ENCODE data around the gene ITGAE. TPM values are rescaled to one million over a fixed set of nuclear protein-coding genes. Genes with fewer than 3 reads are reported as not detected.

The ITGAE gene
- total RNA-seq, 1 experiment from 2014 or later = 20.9 TPM

DNA sequence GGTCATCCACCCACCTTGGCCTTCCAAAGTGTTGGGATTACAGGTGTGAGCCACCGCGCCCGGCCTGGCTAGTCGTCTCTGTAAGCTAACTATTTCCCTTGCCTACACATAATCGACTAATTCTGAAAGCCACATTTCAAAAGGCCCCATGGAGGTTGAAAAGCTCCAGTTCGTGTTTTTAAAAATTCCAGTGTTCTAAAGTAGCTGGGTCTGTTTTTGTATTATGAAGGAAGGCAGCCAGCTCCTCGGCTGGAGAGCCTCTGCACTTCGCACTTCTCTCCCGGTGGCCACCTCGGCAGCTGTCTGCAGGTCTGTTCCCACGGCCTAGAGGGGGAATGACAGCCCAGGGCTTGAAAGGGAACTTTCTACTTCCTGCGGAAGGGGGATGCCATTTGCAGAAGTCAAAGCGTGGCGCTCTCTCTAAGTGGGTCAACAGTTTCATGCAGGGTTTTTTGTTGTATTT is 60.3 kb downstream of the ITGAE start:
- TF ChIP-seq POLR2AphosphoS5 (IDR thresholded peaks at IDR 0.05; ENCODE audit: low read depth, low read length) (no peak), TCF7L2 (IDR thresholded peaks at IDR 0.05; ENCODE audit: low read depth, low read length) (no peak), CTCF (IDR thresholded peaks at IDR 0.05) (no peak), SIN3A (IDR thresholded peaks at IDR 0.05; ENCODE audit: borderline replicate concordance, insufficient read depth, low read depth, low read length) (no peak)
- TF ChIP-seq, protein P1, sequence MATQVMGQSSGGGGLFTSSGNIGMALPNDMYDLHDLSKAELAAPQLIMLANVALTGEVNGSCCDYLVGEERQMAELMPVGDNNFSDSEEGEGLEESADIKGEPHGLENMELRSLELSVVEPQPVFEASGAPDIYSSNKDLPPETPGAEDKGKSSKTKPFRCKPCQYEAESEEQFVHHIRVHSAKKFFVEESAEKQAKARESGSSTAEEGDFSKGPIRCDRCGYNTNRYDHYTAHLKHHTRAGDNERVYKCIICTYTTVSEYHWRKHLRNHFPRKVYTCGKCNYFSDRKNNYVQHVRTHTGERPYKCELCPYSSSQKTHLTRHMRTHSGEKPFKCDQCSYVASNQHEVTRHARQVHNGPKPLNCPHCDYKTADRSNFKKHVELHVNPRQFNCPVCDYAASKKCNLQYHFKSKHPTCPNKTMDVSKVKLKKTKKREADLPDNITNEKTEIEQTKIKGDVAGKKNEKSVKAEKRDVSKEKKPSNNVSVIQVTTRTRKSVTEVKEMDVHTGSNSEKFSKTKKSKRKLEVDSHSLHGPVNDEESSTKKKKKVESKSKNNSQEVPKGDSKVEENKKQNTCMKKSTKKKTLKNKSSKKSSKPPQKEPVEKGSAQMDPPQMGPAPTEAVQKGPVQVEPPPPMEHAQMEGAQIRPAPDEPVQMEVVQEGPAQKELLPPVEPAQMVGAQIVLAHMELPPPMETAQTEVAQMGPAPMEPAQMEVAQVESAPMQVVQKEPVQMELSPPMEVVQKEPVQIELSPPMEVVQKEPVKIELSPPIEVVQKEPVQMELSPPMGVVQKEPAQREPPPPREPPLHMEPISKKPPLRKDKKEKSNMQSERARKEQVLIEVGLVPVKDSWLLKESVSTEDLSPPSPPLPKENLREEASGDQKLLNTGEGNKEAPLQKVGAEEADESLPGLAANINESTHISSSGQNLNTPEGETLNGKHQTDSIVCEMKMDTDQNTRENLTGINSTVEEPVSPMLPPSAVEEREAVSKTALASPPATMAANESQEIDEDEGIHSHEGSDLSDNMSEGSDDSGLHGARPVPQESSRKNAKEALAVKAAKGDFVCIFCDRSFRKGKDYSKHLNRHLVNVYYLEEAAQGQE (IDR thresholded peaks at IDR 0.05; ENCODE audit: insufficient read depth in 1 of 2, low read depth in 2 of 2, low read length in 1 of 2) = no peak
- H3K27ac ChIP-seq (ENCODE audit: low read length) = no peak overlapping the region
- H3K9me3 ChIP-seq (ENCODE audit: control insufficient read depth, insufficient read depth, low read depth, low read length) = no peaks in the 10 kb centered on the region
- H3K4me3 ChIP-seq (ENCODE audit: low read depth in 2 of 2, low read length in 2 of 2) = no peak overlapping the region
- BruUV-seq (replicated peaks) = no TSS peak
- intact Hi-C loops (cut with micrococcal nuclease; ENCODE audit: unreplicated experiment) (no loop called here), in situ Hi-C loops (cut with HindIII; ENCODE audit: low pct_unique_long_range_greater_than_20kb, low sequenced_read_pairs) (no loop called here)
- H3K4me1 ChIP-seq (ENCODE audit: control insufficient read depth, insufficient read depth, low read length) = no peaks in the 10 kb centered on the region
- H3K27me3 ChIP-seq (ENCODE audit: control insufficient read depth, insufficient read depth, low read length) = no peaks in the 10 kb centered on the region
- DNase-seq (ENCODE audit: low read depth, low spot score) = no peak
- no peaks in the 10 kb centered on the region for H3K36me3 ChIP-seq (ENCODE audit: control insufficient read depth, insufficient read depth, low read length)
- POLR2A ChIA-PET = no interaction called here
- CTCF ChIA-PET = no interaction called here
- no peak for ATAC-seq

GRCh38 chr17:3739422-3740124 is 61.4 kb downstream of the ITGAE start:
- no TSS peak for BruUV-seq (replicated peaks)
- CTCF ChIA-PET = interaction anchor here (0.6 kb wide), 2 partner anchors 67 to 154 kb away, joined by 3 to 8 read pairs; no protein-coding TSS in a partner anchor
- in situ Hi-C loops (cut with HindIII; ENCODE audit: low pct_unique_long_range_greater_than_20kb, low sequenced_read_pairs) = no loop called here

More at GRCh38 chr17:3739422-3740124, 61.4 kb downstream of the ITGAE start:
- TF ChIP-seq CTCF (IDR thresholded peaks at IDR 0.05) (no peak), SIN3A (IDR thresholded peaks at IDR 0.05; ENCODE audit: borderline replicate concordance, insufficient read depth, low read depth, low read length) (no peak), POLR2AphosphoS5 (IDR thresholded peaks at IDR 0.05; ENCODE audit: low read depth, low read length) (no peak), TCF7L2 (IDR thresholded peaks at IDR 0.05; ENCODE audit: low read depth, low read length) (no peak)
- TF ChIP-seq, protein P1 (IDR thresholded peaks at IDR 0.05; ENCODE audit: insufficient read depth in 1 of 2, low read depth in 2 of 2, low read length in 1 of 2) = no peak
- Histone ChIP-seq H3K4me1 (ENCODE audit: control insufficient read depth, insufficient read depth, low read length) (no peaks in the 10 kb centered on the region), H3K27ac (ENCODE audit: low read length) (no peak overlapping the region), H3K9me3 (ENCODE audit: control insufficient read depth, insufficient read depth, low read depth, low read length) (no peaks in the 10 kb centered on the region), H3K27me3 (ENCODE audit: control insufficient read depth, insufficient read depth, low read length) (no peaks in the 10 kb centered on the region), H3K4me3 (ENCODE audit: low read depth in 2 of 2, low read length in 2 of 2) (no peak overlapping the region), H3K36me3 (ENCODE audit: control insufficient read depth, insufficient read depth, low read length) (no peaks in the 10 kb centered on the region)
- ATAC-seq = no peak
- intact Hi-C loops (cut with micrococcal nuclease; ENCODE audit: unreplicated experiment) = no loop called here
- POLR2A ChIA-PET = no interaction called here
- DNase-seq (ENCODE audit: low read depth, low spot score) = no peak

Data from Panc1 (cell line).